ENCODE results near the gene SGCA.

DNA sequence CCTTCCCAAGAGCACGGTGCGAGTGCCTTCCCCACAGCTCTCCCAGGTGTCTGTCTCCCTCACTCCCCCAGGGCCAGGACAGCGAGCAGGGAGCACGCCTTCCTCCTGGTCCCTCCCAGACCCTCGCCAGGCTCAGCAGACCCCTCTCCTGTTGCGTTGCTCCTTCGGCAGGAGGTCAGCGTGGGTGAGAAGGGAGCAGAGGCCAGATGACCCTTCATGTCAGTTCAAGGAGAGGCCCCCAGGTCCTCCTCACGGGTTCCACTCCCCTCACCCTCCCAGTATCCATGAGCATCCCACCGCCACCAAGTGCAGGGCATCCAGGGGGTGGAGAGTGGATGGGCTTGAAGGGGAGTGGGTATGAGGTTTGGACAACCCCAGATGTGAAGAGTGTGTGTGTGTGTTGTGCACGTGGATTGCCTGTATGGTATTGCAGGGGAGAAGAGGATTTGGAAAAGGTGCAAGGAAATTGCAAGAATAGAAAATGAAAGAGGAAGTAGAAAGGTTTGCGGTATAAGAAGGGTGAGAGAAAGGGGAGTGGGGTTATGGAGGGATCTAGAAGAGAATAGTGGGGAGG, 17.7 kb downstream of the SGCA start:
- TF ChIP-seq EZH2 (IDR thresholded peaks at IDR 0.05; ENCODE audit: borderline replicate concordance, insufficient read depth, low read length, poor library complexity, severe bottlenecking), result no peak
- no peak for TF ChIP-seq RAD21 (conservative IDR thresholded peaks at IDR 0.05)
- TF ChIP-seq, protein P1, sequence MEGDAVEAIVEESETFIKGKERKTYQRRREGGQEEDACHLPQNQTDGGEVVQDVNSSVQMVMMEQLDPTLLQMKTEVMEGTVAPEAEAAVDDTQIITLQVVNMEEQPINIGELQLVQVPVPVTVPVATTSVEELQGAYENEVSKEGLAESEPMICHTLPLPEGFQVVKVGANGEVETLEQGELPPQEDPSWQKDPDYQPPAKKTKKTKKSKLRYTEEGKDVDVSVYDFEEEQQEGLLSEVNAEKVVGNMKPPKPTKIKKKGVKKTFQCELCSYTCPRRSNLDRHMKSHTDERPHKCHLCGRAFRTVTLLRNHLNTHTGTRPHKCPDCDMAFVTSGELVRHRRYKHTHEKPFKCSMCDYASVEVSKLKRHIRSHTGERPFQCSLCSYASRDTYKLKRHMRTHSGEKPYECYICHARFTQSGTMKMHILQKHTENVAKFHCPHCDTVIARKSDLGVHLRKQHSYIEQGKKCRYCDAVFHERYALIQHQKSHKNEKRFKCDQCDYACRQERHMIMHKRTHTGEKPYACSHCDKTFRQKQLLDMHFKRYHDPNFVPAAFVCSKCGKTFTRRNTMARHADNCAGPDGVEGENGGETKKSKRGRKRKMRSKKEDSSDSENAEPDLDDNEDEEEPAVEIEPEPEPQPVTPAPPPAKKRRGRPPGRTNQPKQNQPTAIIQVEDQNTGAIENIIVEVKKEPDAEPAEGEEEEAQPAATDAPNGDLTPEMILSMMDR (IDR thresholded peaks at IDR 0.05; ENCODE audit: poor library complexity, severe bottlenecking), result no peak
- TF ChIP-seq TAF1 (IDR thresholded peaks at IDR 0.05; ENCODE audit: low read depth), result no peak
- TF ChIP-seq POLR2AphosphoS5 (IDR thresholded peaks at IDR 0.05), result no peak
- no peak for TF ChIP-seq EP300 (conservative IDR thresholded peaks at IDR 0.05; ENCODE audit: poor library complexity, severe bottlenecking)
